HG03025 (cell line): Measurements from ENCODE around the gene GLCCI1.

ENCODE experiments used
- ATAC-seq: cut with Tn5 transposase; IDR thresholded peaks from one replicate; pipeline ENCODE4 v1.9.1; 2021; ENCODE audit warnings: mild to moderate bottlenecking, moderate library complexity; ENCODE audit not compliant: unreplicated experiment, low FRiP score

GLCCI1 gene

DNA sequence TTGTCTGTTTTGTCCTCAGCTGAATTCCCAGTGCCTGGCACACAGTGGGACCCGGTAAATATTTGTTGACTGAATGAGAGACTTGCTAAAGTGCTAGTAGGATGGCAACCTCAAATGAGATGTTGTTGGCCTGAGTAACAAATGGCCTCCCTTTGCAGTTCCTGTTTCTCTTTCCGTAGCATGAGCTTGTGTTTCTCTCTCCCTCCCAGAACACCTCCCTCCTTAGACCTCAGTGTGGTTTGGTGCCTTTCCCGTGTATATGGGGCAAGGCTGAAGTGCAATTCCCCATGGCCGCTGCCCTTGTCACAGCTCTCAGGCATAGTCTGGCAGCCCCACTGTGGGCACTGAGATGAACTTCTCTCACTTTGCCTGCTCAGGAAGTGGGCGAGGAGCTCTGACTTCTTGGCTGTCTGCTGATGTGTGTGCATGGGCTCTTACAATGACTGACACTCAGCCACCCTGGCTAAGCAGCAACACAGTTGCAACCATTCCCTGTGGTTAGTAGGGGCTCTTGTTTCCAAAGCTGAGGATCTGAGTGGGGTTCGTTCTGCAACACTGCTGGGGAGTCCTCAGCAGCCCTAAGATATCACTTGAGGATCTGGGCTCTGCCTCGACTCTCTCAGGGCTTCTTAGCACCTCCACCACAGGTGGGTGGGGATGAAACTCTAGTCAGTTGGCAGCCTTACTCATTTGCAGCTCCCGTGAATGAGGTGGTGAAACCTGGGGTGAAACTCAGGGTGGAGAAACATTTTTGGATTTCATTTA is 157.3 kb downstream of the GLCCI1 start:
- ATAC-seq: peak; percentile 76

DNA sequence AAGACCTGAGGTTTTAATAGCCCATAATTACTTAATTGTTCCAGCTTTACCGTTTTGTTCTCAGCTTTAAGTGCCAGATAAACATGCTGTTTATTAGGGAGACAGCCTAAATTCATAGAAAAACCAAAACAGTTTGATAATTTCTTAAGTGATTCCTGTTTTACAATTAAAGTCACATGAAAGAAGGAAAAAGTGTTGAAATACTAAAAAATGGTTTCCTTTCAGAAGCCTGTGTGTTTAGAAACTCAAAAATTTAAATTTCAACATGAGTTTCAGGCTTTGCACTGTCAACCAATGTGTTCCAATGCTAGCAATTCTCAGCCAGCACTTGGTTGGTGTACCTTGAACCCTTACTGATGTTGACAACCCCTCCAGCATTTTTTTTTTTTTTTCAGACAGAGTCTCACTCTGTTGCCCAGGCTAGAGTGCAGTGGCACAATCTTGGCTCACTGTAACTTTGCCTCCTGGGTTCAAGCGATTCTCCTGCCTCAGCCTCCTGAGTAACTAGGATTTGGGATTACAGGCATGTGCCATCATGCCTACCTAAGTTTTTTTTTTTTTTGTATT is 158.1 kb downstream of the GLCCI1 start:
- ATAC-seq: no peak

DNA sequence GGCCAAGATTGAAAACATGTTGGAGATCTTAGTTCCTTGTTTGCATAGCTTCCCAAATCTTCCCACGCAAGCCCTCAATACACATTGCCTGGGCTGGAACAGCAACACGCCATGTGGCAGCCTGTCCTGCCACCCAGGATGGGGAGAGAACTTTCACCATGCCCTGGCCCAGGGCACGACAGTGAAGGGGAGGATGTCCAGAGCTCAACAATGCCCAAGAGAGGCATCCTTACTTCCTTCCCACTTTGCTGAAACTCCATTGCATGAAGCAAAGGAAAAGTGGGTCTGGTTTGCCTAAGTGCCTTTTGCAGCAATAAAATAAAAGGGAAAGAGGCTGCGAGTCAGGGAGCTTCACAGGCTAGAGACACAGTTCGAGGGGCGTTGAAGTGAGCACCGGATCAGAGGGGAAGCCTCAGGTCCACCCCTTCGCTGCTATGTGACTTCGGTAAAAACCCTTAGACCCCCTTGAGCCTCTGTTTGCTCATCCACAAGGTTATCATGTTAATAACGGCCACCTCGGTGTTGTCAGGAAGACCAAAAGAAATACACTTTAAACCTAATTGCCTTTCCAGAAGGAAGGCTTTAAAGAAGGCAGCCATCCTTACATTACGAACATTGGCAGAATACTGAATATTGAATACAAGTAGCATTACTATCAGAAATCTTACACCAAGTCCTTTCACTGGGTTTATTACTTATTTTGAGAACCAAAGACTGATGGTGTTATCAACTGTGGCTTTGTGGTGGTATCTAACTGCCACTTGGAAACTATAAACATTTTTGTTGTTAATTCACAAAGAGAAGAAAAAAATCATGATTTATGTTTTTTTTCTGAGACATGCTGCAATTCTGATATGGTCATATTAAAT is 160.1 kb downstream of the GLCCI1 start:
- ATAC-seq: no peak

DNA sequence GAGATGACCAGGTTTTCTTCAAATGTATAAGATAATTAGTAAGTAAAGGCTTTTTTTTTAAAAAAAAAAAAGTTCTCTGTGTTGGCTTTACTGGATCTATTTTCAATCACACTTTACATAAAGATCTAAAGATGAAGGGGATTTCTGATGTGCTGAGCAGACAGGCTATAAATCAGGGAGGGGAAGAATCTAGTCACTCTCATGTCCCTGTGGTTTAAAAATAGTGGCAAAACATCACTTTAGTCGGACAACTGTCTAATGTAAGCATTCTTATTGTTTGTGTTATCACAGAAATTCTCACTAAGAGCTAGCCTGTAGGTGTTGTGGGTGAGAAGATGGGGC is 160.7 kb downstream of the GLCCI1 start:
- no peak for ATAC-seq

DNA sequence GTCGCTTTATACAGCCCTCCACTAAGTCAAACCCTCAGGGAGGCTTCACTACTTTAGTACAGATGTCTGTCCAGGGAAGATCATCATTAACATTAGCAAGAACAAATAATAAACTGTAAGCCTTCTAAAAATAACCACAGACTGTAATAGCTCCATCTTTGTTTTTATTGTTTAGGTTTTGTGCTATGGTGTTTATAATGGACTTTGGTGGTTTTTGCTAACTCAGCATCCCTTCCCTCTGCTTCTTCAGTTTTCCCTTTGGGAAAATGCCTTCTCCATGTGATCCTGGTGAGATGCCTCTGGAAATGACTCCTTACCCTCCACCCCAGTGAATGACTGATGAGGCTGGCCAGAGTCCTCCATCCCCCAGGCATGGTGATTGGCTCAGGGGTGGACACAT is 162.1 kb downstream of the GLCCI1 start:
- no peak for ATAC-seq

DNA sequence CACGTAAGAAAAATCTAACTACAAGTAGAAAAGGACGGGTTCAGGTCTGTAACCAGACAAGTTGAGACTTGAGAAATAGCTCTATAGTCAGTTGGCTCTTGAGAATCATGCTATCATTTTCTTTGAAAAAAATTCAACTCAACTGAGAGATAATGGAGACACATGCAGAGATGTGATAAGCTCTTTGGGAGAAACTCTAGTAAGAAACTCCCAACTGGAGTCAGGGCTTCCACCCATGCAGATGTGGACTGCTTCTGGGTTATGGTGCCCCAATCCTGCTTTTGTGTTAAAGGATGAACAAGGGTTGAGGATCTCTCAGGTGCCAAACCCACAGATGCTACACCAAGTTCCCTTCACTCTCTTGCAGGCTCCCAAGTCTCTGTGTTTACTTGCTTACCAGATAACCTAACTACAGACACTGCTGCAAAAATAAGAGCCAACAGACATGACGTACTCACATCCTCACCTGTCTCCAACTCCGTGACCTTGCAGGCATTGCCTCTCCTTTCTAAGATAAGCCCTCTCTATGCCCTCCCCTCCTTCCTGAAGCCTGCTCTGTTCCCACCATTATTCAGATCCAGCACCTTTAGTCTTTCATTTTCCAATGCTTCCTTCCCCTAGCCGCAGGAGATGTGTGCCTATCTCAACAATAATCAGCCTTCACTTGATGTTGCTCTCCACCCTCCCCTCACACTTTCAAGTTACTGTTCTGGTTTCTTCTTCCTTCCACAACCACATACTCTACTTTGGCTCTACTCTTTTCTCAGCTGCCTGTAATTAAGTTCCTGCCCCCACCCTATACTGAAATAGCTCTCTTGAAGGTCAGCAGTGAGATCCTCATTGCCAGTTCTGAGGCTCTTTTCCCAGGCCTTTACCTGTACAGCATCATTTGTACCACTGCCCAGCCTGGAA is 163.4 kb downstream of the GLCCI1 start:
- peak; percentile 75 for ATAC-seq

DNA sequence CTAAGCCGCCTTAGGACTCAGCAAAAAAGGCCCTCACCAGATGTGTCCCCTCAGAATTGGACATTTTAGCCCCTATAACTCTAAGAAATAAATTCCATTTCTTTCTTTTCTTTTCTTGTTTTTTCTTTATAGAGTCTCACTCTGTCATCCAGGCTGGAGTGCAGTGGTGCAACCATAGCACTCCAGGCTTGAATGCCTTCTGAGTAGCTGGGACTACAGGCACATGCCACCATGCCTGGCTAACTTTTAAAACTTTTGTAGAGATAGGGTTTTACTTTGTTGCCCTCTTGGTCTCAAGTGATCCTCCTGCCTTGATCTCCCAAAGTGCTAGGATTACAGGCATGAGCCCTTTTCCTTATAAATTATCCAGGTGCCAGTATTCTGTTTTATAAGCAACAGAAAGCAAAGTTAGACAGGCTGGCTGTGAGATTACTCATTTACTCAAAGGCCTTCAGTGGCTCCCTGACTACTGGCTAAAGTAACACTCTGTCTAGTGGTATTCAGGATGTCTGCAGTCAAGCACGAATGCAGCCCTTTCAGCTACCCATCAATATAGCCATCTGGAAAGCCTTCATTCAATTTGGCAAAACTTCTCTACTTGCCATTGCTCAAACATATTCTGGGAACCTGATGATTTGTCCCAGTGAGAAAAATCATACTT is 164.7 kb downstream of the GLCCI1 start:
- ATAC-seq: no peak

DNA sequence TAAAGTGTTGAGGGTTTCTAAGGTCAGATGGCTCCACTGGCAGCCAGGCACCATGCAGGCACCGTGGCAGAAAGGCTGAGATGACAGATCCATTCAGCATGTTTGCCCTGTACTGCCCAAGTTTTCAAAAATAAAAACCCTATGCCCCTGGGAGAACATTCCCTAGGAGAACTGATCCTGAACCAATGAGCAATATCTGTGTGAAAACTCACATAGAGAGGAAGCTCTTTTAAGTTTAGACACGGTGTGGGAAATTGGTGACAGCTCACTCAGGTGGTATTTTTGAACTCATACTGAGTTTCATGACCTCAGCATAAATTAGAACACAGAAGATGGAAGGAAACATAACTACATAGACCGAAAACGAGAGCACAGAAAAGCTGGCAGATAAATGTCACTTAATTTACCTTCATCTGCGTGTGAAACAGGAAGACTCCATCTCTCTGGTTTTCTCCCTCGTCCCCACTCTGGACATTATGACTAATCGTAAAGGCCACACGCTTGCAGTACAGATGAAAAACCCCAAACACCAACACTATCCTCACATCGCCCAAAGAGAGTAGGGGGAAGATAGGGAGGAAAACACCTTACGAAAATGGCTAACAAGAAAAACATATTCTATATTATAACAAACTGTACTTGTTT is 165.6 kb downstream of the GLCCI1 start:
- ATAC-seq: peak; percentile 43

DNA sequence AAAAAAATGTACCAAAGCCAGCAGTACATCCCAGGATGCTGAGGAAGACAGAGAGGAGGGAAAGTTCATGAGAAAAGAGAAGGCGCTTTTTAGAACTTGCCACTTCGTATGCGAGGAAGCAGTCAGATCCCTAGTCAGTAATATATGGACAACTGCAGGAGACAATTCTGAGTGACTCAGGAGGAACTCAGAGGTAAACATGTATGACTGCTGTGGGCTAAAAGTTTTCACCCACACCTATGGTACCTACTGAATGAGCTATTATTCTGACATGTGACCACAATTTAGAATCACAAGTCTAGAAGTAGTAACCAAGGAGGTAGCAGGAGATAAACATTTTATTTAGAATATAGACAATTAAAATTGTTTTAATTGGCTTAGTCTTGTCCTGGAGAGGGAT is 166.8 kb downstream of the GLCCI1 start:
- no peak for ATAC-seq

DNA sequence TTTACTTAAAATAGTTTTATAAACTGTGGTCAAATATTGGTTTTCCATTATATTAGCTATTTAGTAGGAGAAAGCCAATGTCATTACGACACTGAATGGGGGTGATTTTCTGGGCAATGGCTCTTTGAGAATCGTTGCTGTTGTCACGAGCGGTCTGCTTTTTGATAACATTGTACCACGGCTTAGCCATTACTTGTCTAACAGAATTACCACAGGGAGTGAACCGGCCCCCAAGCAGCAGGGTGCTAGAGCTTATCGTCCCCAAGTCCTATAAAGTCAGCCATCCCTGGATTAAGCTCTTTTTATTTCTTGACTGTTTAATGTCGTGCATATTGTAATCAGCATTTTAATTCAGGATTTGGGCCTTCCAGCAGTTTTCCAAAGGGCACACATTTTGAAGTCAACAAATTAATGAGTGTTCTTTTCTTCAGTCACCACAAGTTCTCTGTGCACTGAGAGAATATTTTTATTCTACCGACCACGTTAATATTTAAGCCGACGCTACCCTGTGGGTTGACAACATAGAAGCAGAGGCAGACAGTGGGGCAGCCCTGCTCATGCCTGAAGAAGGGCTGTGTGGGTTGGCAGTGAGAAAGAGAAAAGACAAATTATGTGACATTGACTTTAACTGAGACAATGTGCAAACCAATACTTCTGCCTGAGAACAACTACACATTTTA is 167.6 kb downstream of the GLCCI1 start:
- ATAC-seq: no peak
